Skeletal muscle tissue (tissue), 4 donors: ENCODE results near the gene PPL. TPM values are rescaled to one million over a fixed set of nuclear protein-coding genes. Genes with fewer than 3 reads are reported as not detected.
A peak's percentile ranks its signal among the peaks of the same experiment; 100 is the strongest.

ENCODE experiments used
- H3K27ac ChIP-seq: one replicate; pipeline ENCODE4 v1.7.0; 2013; ENCODE audit warnings: mild to moderate bottlenecking, low read depth, low read length, inconsistent platforms
- H3K27me3 ChIP-seq, 3 donors: one replicate each; pipeline ENCODE4 v1.7.0; 2013; ENCODE audit warnings: low read length in 3 of 3; ENCODE audit not compliant: control insufficient read depth in 3 of 3, insufficient read depth in 3 of 3
- H3K36me3 ChIP-seq, 3 donors: one replicate each; pipeline ENCODE4 v1.7.0; 2013; ENCODE audit warnings: low read length in 3 of 3; ENCODE audit not compliant: control insufficient read depth in 3 of 3, insufficient read depth in 3 of 3
- H3K4me1 ChIP-seq, 3 donors: one replicate each; pipeline ENCODE4 v1.7.0; 2013; ENCODE audit warnings: low read length in 3 of 3, mild to moderate bottlenecking in 3 of 3; ENCODE audit not compliant: control insufficient read depth in 3 of 3, insufficient read depth in 3 of 3
- H3K4me3 ChIP-seq, 3 donors: one replicate each; pipeline ENCODE4 v1.7.0; 2013; ENCODE audit warnings: low read length in 3 of 3
- H3K9ac ChIP-seq, 3 donors: one replicate each; pipeline ENCODE4 v1.7.0; 2013; ENCODE audit warnings: low read length in 3 of 3, mild to moderate bottlenecking in 3 of 3, moderate library complexity in 2 of 3, low read depth in 1 of 3
- H3K9me3 ChIP-seq, 3 donors: one replicate each; pipeline ENCODE4 v1.7.0; 2013; ENCODE audit warnings: low read length in 3 of 3; ENCODE audit not compliant: control insufficient read depth in 3 of 3
- total RNA-seq: library from RNA; depleted of rRNA; stranded (reverse); fragments of >200 nt; gene quantifications from one replicate; pipeline ENCODE4 v1.2.3, GENCODE V29; 2014
- donor health status: Osteomylitis.

PPL gene
- total RNA-seq, 1 donor from 2014 or later, result 1.6 TPM

DNA sequence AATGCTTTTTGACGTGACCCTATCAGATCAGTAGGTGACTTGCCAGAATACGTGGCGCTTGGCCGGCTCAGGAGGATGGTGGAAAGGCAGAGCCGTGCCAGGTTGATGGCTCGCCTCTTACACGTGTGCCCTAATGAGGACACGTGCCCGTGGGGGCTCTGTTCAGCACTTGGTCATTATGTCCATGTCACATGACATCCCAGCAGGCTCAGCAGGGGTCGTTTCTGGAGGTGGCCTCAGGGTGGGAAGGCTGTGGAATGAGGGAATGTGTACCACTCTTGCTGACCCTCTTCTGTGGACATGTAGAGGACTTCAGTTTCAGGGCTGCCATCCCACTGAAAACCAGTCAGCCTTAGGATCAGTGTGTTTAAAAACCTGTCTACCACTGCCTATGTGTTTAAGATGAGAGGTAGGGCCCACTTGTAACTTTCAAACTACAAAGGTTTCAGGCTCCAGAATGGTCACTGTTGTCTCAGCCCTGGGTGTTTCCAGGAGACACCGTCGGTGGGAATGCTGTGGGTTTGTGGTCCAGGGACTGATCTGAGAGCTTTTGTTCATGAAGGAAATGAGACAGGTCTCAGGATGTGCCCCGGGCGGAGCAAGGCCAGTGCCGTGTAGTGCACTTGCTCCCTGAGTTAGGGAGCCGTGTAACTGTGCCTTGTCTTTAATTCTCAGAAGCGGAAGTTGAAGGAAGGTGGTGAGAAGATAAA lies 77.6 kb downstream of the PPL start:
- Histone ChIP-seq H3K9me3 (no peaks in the 10 kb centered on the region), H3K36me3 (peaks cover 50 to 73% (median 61%) of the 10 kb centered on the region in 3 donors), H3K27me3 (no peaks in the 10 kb centered on the region), H3K4me3 (no peak overlapping the region), H3K9ac (no peak overlapping the region), H3K4me1 (peaks cover 11 to 16% (median 14%) of the 10 kb centered on the region in 3 donors), H3K27ac (no peak overlapping the region)

DNA sequence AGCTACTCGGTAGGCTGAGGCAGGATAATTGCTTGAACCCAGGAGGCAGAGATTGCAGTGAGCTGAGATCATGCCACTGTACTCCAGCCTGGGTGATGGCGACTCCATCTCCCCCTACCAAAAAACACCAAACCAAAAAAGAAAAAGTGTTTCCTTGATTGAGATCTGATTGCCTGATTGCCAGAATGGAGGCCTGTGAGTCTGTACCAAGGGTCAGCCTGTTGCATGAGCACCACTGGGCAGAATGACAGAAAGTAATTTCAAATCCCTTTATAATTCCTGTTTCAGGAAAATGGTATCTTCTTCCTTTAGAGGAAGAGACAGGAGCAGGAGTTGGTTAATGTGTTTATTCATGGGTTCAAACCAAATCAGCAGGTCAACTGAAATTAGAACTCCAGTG lies 81.1 kb downstream of the PPL start:
- Histone ChIP-seq H3K27me3 (no peaks in the 10 kb centered on the region), H3K36me3 (peaks cover 46 to 64% (median 55%) of the 10 kb centered on the region in 3 donors), H3K9ac (no peak overlapping the region), H3K9me3 (no peaks in the 10 kb centered on the region), H3K4me1 (peaks cover 6 to 10% (median 6%) of the 10 kb centered on the region in 3 donors), H3K4me3 (no peak overlapping the region), H3K27ac (no peak overlapping the region)

DNA sequence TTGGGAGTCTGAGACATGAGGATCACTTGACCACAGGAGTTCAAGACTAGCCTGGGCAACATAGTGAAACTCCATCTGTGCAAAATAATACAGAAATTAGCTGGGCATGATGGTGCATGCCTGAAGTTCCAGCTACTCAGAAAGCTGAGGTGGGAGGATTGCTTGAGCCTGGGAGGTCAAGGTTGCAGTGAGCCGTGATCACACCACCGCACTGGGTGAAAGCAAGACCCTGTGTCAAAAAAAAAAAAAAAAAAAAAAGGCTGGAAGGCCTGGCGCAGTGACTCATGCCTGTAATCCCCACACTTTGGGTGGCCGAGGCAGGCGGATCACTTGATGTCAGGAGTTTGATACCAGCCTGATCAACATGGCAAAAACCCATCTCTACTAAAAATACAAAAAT lies 81.6 kb downstream of the PPL start:
- Histone ChIP-seq H3K9ac (no peak overlapping the region), H3K9me3 (no peaks in the 10 kb centered on the region), H3K4me3 (no peak overlapping the region), H3K27ac (no peak overlapping the region), H3K36me3 (peaks cover 42 to 60% (median 51%) of the 10 kb centered on the region in 3 donors), H3K4me1 (peaks cover 9 to 11% (median 10%) of the 10 kb centered on the region in 3 donors), H3K27me3 (no peaks in the 10 kb centered on the region)

DNA sequence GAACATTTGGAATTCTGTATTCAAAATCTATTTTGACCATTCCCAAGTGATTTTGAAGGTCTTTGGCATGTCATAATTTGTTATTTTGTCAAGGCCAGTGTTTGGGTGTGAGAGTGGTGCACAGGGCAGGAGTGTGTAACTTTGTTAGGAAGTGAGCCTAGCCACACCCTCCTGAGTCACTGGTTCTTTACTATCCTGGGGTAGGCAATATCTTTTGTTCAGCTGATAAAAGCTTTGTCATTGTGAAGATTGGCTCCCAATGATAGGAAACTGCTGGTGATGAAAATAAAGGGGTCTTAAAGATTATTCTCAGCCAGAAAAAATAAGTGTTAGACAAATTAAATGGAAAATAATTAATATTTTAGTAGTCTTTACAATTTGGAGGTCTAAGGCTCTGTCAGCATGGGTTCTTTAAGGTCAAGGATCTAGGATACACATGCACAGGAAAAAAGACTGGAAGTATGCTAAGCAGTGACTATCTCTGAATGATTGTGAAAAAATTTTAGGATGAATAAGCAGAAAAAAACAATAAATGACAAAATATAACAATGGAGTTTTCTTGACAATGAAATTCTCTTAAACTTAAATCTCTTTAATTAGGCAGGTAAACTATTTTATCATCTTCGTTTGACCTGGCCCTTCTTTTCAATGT lies 84.6 kb downstream of the PPL start:
- Histone ChIP-seq H3K9ac (no peak overlapping the region), H3K4me3 (no peak overlapping the region), H3K27me3 (no peaks in the 10 kb centered on the region), H3K4me1 (peaks cover 16 to 29% (median 23%) of the 10 kb centered on the region in 3 donors), H3K9me3 (no peaks in the 10 kb centered on the region), H3K27ac (peak overlapping the region; percentile 15), H3K36me3 (peaks cover 16 to 31% (median 22%) of the 10 kb centered on the region in 3 donors)

DNA sequence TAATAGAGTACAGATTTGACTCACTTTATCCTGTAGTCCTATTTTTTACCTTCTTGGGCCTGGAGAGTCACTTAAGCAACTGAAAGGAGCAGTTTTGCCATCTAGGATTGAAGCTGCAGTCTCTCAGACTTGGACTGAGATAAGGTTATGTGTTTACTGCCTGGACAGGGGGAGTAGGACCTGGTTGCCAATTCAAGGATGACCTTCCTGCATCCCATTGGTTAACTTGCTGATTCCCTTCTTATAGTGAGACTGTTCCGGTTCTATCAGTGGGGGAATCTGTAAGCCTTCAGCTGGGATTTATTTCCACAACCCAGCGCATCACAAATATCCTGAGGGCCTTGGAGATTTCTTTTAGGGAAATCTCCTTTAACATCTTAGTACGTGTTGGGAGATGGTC lies 86.7 kb downstream of the PPL start:
- Histone ChIP-seq H3K27ac (no peak overlapping the region), H3K27me3 (no peaks in the 10 kb centered on the region), H3K4me1 (peaks cover 30 to 42% (median 35%) of the 10 kb centered on the region in 3 donors), H3K36me3 (peaks cover 6 to 17% (median 12%) of the 10 kb centered on the region in 3 donors), H3K4me3 (no peak overlapping the region), H3K9me3 (no peaks in the 10 kb centered on the region), H3K9ac (peak overlapping the region; percentile 4 to 63 (median 18))

DNA sequence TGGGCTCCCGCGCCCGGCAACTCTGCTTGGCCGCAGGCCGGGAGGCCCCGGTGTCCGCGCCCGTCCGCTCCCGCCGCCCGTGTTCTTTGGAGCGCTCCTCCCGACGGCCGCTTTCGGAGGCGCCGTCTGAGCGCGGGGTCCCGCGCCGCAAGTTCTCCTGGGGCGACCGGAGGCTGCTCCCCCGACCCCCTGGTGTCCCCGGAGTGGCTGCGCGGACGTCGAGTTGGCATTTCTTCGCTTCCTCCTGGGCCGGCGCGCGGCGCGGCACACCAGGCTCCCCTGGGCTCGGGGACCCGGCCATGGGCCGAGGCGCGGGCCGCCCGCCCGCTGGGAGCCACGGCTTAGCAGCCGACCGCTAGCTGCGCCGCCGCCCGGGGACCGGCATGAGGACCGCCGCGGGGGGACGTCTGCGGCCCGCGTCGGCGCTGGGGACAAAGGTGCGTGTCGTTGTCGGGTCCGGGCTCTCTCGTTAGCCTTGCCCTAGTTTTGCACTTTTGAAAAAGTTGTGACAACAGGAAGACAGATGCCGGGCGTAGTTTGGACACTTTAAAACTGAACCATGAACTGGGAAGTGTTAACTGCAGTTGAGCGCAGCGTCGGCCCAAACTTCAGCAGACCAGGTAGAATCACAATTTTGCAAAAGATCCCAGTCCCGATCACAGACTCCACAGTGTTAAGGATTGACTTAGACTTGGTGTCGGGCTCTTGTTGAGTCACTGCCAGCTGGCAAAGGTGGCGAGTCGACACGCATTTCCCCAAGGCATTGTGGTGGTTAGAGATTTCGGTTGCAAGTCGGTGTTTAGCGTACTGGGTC lies 89.0 kb downstream of the PPL start:
- Histone ChIP-seq H3K27me3 (no peaks in the 10 kb centered on the region), H3K9ac (peak overlapping the region; percentile 85 to 95 (median 89)), H3K9me3 (no peaks in the 10 kb centered on the region), H3K36me3 (peaks cover 17 to 22% (median 19%) of the 10 kb centered on the region in 3 donors), H3K4me3 (peak overlapping the region; percentile 84 to 94 (median 91)), H3K27ac (peak overlapping the region; percentile 97), H3K4me1 (peaks cover 30 to 47% (median 37%) of the 10 kb centered on the region in 3 donors)

DNA sequence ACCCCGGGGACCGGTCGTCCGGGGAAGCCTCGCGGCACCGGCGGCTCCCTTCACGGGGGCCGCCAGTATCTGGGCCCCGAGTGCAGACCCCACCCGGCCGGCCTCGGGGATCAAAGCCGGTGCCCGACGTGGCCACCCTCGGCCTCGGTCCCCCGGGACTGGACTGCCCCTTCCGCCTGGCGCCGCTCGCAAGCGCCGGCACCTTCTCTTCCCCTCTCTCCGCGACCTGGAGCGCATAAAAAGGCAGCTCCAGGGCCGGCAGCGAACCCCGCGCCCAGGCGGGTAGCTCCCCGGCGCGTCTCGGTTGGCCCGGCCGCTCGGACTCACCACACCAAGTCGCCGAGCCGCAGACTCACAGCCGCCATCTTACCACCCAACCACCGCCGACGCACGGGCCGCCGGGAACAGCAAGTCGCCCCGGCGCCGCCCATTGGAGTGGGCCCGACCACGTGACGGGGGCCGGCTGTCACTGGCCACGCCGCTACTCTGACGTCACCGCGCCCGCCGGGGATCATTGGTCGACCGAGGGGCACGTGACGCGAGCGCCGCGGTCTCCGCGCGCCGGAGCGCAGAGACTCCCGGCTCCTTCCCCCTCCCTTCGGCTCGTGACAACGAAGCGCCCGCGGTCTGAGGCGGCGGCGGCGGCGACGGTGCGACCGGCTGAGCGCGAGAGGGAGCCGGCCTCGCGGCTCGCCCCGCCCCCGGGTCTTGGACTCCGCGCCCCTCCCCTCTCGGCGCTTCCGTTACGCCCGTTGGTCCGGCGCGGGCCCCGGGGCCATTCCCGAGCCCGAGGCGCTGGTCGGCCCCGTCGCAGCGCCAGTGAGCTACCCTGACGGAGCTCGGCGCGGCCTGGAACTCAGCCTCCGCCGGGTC lies 89.8 kb downstream of the PPL start, which contains the start of the genes GLYR1 and UBN1:
GLYR1 (minus strand) TSS at position 388 of the 873 bp plus-strand sequence; CDS start at position 365, 23 bp downstream.
UBN1 (plus strand) TSS at position 581 of the 873 bp plus-strand sequence. CDS start 5,437 bp downstream, outside the sequence.
- Histone ChIP-seq H3K4me3 (peak within 1 kb of the TSS; percentile 86 to 94 (median 91)), H3K9me3 (no peaks in the 10 kb centered on the region), H3K4me1 (peaks cover 28 to 41% (median 28%) of the 10 kb centered on the region in 3 donors), H3K27me3 (no peaks in the 10 kb centered on the region), H3K36me3 (peaks cover 21 to 29% (median 25%) of the 10 kb centered on the region in 3 donors), H3K9ac (peak within 1 kb of the TSS; percentile 89 to 96 (median 95)), H3K27ac (peak within 1 kb of the TSS; percentile 97)

DNA sequence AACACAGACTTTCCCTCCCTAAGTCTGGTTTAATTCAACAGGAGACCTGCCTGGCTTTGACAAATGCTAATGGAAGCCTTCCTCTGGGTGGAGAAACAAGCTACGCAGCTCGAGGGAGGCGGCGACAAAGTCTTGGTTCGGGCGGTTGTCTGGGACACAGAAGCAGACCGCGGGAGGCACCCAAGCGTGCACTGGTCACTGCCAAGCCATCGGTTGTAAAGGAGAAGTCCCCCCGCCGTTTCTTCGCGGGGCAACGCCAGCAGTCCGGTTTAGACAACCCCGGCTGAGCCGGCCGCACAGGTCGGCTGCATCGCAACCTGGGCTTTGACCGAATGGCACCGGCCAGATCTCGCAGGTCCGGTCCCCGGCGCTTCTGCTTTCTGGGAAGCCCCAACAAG lies 90.4 kb downstream of the PPL start:
- peak overlapping the region; percentile 86 to 90 (median 88) for H3K4me3 ChIP-seq
- no peaks in the 10 kb centered on the region for H3K9me3 ChIP-seq
- H3K4me1 ChIP-seq, result peaks cover 25 to 41% (median 29%) of the 10 kb centered on the region in 3 donors
- H3K9ac ChIP-seq, result peak overlapping the region; percentile 86 to 96 (median 95)
- peaks cover 25 to 34% (median 28%) of the 10 kb centered on the region in 3 donors for H3K36me3 ChIP-seq
- peak overlapping the region; percentile 97 for H3K27ac ChIP-seq
- H3K27me3 ChIP-seq, result no peaks in the 10 kb centered on the region

DNA sequence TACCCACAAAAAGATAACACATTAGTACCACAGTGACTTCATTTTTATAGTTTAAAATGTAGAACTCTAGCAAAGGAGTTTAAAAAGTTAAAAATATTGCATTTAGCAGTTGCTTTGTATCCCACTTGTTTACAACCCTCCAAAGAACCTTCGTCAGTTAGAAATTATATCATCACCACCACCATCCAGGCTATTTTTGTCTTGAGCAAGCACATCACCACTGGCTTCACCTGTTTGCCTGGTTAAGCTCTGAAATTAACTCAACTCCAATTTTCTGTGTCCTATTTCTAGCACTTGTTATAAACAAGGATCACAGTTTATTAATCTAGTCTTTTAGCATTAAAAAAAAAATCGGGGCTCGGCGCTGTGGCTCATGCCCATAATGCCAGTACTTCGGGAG lies 96.0 kb downstream of the PPL start:
- Histone ChIP-seq H3K36me3 (peaks cover 40 to 73% (median 66%) of the 10 kb centered on the region in 3 donors), H3K4me1 (peaks cover 27 to 29% (median 28%) of the 10 kb centered on the region in 3 donors), H3K27me3 (no peaks in the 10 kb centered on the region), H3K9ac (peak overlapping the region in 1 of 3 donors; percentile 7), H3K4me3 (no peak overlapping the region), H3K27ac (peak overlapping the region; percentile 64), H3K9me3 (no peaks in the 10 kb centered on the region)
